ENCODE data around the gene LRRC47.

DNA sequence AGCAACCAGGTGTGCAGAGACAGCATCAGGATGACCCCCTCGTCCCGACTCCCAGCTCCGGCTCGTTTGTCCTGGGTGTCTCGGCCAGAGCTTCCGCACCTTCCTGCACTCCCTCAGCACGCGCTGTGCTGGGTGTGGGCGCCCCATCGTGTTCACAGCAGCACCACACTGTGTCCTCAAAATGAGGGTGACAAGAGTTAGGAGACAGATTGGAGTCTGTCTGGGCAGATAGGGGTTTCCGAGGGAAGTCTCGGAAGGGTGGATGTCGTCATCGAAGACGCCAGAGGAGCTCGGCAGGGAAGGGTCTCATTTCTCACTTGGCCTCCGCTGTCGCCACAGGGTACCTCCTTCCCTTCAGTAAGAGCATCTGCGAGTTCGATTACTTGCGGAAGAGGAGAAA, 39.9 kb downstream of the LRRC47 start:
- TF ChIP-seq EZH2 (optimal IDR thresholded peaks at IDR 0.05; ENCODE audit: low read depth, low read length) (no peak), CTCF (IDR thresholded peaks at IDR 0.05; ENCODE audit: low read length) (no peak)
